OCI-LY3 (cell line): ENCODE data around the gene CWC25.

Experiments used
- EZH2phosphoT487 ChIP-seq: fragments of 200-600 bp; shearing (Covaris generic); IDR thresholded peaks from 2 replicates; pipeline ENCODE4 v1.6.1; 2018; ENCODE audit warnings: antibody characterized with exemption, mixed run types, low read depth
- TF ChIP-seq, protein P1 (sequence below): fragments of 200-600, 300-600 bp; sonication (generic); IDR thresholded peaks from 2 replicates; pipeline ENCODE4 v1.5.1; 2014; ENCODE audit warnings: antibody characterized with exemption, low read length, low read depth

DNA sequence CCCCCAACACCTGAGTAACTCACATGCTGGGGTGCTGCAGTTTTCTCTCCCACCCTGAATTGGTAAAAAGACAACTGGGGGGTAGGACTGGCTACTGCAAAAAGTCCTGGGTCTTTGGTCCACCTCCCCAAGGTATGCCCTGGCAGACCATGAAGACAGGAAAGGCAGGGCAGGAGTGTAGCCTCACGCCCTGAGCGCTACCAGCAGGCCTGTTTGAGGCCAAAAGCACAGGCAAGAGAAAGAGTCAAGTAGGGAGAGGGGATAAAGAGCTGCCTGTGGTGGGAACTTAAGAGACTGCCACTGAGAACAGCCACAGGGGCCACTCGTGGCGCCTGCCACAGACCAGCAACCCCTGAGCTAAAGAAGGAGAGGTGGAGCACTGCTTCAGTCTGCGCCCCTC, 58.8 kb downstream of the CWC25 start:
- TF ChIP-seq, protein P1, sequence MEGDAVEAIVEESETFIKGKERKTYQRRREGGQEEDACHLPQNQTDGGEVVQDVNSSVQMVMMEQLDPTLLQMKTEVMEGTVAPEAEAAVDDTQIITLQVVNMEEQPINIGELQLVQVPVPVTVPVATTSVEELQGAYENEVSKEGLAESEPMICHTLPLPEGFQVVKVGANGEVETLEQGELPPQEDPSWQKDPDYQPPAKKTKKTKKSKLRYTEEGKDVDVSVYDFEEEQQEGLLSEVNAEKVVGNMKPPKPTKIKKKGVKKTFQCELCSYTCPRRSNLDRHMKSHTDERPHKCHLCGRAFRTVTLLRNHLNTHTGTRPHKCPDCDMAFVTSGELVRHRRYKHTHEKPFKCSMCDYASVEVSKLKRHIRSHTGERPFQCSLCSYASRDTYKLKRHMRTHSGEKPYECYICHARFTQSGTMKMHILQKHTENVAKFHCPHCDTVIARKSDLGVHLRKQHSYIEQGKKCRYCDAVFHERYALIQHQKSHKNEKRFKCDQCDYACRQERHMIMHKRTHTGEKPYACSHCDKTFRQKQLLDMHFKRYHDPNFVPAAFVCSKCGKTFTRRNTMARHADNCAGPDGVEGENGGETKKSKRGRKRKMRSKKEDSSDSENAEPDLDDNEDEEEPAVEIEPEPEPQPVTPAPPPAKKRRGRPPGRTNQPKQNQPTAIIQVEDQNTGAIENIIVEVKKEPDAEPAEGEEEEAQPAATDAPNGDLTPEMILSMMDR, result no peak
- no peak for TF ChIP-seq EZH2phosphoT487
